Astrocyte (in vitro differentiated cells and primary cell): Measurements from ENCODE around the gene FEV.
A peak's percentile ranks its signal among the peaks of the same experiment; 100 is the strongest.

Experiments
- CTCF ChIP-seq: IDR thresholded peaks from 2 replicates; pipeline ENCODE4 v1.5.1; 2011; ENCODE audit warnings: low read depth, mild to moderate bottlenecking, inconsistent platforms, low read length, moderate library complexity; ENCODE audit not compliant: insufficient read depth
- EZH2 ChIP-seq: IDR thresholded peaks from 2 replicates; pipeline ENCODE4 v1.6.1; 2012; ENCODE audit warnings: mild to moderate bottlenecking, low read length, inconsistent platforms; ENCODE audit not compliant: insufficient read depth

- TF ChIP-seq CTCF = peak; percentile 74
- no peak for TF ChIP-seq EZH2
Observed at GRCh38 chr2:219029829-219030165, 44.8 kb upstream of the FEV start.
